IPS-11a (cell line): ENCODE data around the gene ETDC.

Source experiments
- H3K4me3 ChIP-seq: one replicate; pipeline ENCODE4 v1.5.1; 2013; ENCODE audit warnings: low read depth, low read length, control low read depth

ETDC gene

GRCh38 chrX:135345107-135345589 is 35.9 kb downstream of the ETDC start:
- peak overlapping the region; percentile 36 for H3K4me3 ChIP-seq

- no peak overlapping the region for H3K4me3 ChIP-seq
Observed at GRCh38 chrX:135346975-135347374, 37.7 kb downstream of the ETDC start.

- no peak overlapping the region for H3K4me3 ChIP-seq
Observed at GRCh38 chrX:135347381-135348016, 38.2 kb downstream of the ETDC start.

- H3K4me3 ChIP-seq: no peak overlapping the region
Observed at GRCh38 chrX:135354288-135354687, 45.0 kb downstream of the ETDC start.
